Measurements from ENCODE around the gene RWDD3. TPM values are rescaled to one million over a fixed set of nuclear protein-coding genes. Genes with fewer than 3 reads are reported as not detected.

RWDD3 gene
- total RNA-seq, 1 experiment from 2014 or later: 15.3 TPM

- H2BK120ac ChIP-seq (ENCODE audit: low read depth, low read length, poor library complexity, severe bottlenecking): no peak overlapping the region
- H3K9me3 Mint-ChIP-seq: peaks cover 5 to 6% of the 10 kb centered on the region in 2 experiments; a peak in 4 of 5 replicates
- no peak overlapping the region for H4K5ac ChIP-seq (ENCODE audit: insufficient read length, low read depth, low read length)
- H3K27me3 ChIP-seq (ENCODE audit: insufficient read depth, low read length): no peaks in the 10 kb centered on the region
- no peak overlapping the region for H3K27ac ChIP-seq (ENCODE audit: insufficient read length, low read depth, low read length)
- no peaks in the 10 kb centered on the region for H3K4me1 ChIP-seq (ENCODE audit: insufficient read depth, low read length)
- H3K4me1 Mint-ChIP-seq: peaks cover 0 to 7% of the 10 kb centered on the region in 2 experiments; a peak in 2 of 4 replicates
- H4K91ac ChIP-seq (ENCODE audit: insufficient read length, low read depth, low read length): no peak overlapping the region
- no peak overlapping the region for H3T11ph ChIP-seq (ENCODE audit: low read length)
- no peak overlapping the region for H4K8ac ChIP-seq (replicated peaks; ENCODE audit: insufficient read length, low read depth, low read length)
- TF ChIP-seq, protein P1, sequence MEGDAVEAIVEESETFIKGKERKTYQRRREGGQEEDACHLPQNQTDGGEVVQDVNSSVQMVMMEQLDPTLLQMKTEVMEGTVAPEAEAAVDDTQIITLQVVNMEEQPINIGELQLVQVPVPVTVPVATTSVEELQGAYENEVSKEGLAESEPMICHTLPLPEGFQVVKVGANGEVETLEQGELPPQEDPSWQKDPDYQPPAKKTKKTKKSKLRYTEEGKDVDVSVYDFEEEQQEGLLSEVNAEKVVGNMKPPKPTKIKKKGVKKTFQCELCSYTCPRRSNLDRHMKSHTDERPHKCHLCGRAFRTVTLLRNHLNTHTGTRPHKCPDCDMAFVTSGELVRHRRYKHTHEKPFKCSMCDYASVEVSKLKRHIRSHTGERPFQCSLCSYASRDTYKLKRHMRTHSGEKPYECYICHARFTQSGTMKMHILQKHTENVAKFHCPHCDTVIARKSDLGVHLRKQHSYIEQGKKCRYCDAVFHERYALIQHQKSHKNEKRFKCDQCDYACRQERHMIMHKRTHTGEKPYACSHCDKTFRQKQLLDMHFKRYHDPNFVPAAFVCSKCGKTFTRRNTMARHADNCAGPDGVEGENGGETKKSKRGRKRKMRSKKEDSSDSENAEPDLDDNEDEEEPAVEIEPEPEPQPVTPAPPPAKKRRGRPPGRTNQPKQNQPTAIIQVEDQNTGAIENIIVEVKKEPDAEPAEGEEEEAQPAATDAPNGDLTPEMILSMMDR (conservative IDR thresholded peaks at IDR 0.05): no peak
- H2BK20ac ChIP-seq (ENCODE audit: low read depth, low read length, poor library complexity, severe bottlenecking): no peak overlapping the region
- H3K27ac Mint-ChIP-seq: no peak overlapping the region
- H3K4me2 ChIP-seq (ENCODE audit: insufficient read depth, insufficient read length, low read length): no peak overlapping the region
- no peaks in the 10 kb centered on the region for H3K79me2 ChIP-seq (ENCODE audit: insufficient read depth, low read length)
- no peak overlapping the region for H3K18ac ChIP-seq (ENCODE audit: insufficient read length, low read depth, low read length)
- H3K27me3 Mint-ChIP-seq (ENCODE audit: low read depth): no peaks in the 10 kb centered on the region
- H3K79me1 ChIP-seq (ENCODE audit: insufficient read depth, low read depth, low read length, poor library complexity, severe bottlenecking): no peaks in the 10 kb centered on the region
- H2BK12ac ChIP-seq (ENCODE audit: insufficient read length, low read depth, low read length): no peak overlapping the region
- H3K56ac ChIP-seq (ENCODE audit: insufficient read length, low read depth, low read length): no peak overlapping the region
- no peak overlapping the region for H2AK5ac ChIP-seq (ENCODE audit: insufficient read length, low read length)
- no peak overlapping the region for H3K4ac ChIP-seq (ENCODE audit: low read depth, low read length)
- peaks cover 0 to 7% (median 0%) of the 10 kb centered on the region in 3 experiments; a peak in 4 of 7 replicates for H3K36me3 Mint-ChIP-seq (ENCODE audit: insufficient read depth in 1 of 3, low read depth in 3 of 3)
- no peaks in the 10 kb centered on the region for H4K20me1 ChIP-seq (ENCODE audit: control insufficient read depth, insufficient read depth, insufficient read length)
- H3K23ac ChIP-seq (ENCODE audit: insufficient read length, low read depth, low read length): no peak overlapping the region
- no peaks in the 10 kb centered on the region for H3K23me2 ChIP-seq (ENCODE audit: insufficient read length, low read depth, low read length, poor library complexity, severe bottlenecking)
- H3K14ac ChIP-seq (ENCODE audit: insufficient read depth, low read length): no peak overlapping the region
- H2AFZ ChIP-seq (ENCODE audit: low read length): no peak overlapping the region
- no peak overlapping the region for H2BK5ac ChIP-seq (ENCODE audit: insufficient read length, low read length)
- H3K4me3 Mint-ChIP-seq: no peak overlapping the region
- DNase-seq: no peak
- H2BK15ac ChIP-seq (ENCODE audit: low read depth, low read length): no peak overlapping the region
- no peak overlapping the region for H3K9ac ChIP-seq (ENCODE audit: extremely low read depth, insufficient read length, low read length)
- peaks cover 7% of the 10 kb centered on the region for H3K9me3 ChIP-seq (ENCODE audit: control insufficient read depth, low read depth, low read length)
Measured at GRCh38 chr1:95223110-95223509, 10.9 kb upstream of the RWDD3 start.

Data from H9 (cell line).